ENCODE measurements around the gene CDK8.
A peak's percentile ranks its signal among the peaks of the same experiment; 100 is the strongest.
"Not testable (repeated sequence)": the region's sequence is repeated elsewhere in the genome, so short reads cannot be mapped to it uniquely, and the experiment has no call there.

Gene CDK8

GRCh38 chr13:26253787-26254582 is at the start of gene CDK8:
TSS of gene CDK8 (plus strand) at chr13:26254129. CDS start at chr13:26254642, 513 bp downstream.
- peak; percentile 94 for DNase-seq (ENCODE audit: low read depth, low spot score)

GRCh38 chr13:26208287-26208686 is 45.6 kb upstream of the CDK8 start:
- no peak for DNase-seq (ENCODE audit: low read depth, low spot score)

GRCh38 chr13:26213345-26213744 is 40.6 kb upstream of the CDK8 start:
- DNase-seq (ENCODE audit: low read depth, low spot score) = no peak

- DNase-seq (ENCODE audit: low read depth, low spot score) = no peak
These were observed 39.9 kb upstream of the CDK8 start for GRCh38 chr13:26213982-26214381.

- DNase-seq (ENCODE audit: low read depth, low spot score) = no peak
These were observed 37.9 kb upstream of the CDK8 start for GRCh38 chr13:26216042-26216441.

- no peak for DNase-seq (ENCODE audit: low read depth, low spot score)
These were observed 34.2 kb upstream of the CDK8 start for GRCh38 chr13:26219726-26220125.

GRCh38 chr13:26220575-26220974 is 33.4 kb upstream of the CDK8 start:
- DNase-seq (ENCODE audit: low read depth, low spot score) = no peak

GRCh38 chr13:26221399-26221720 is 32.6 kb upstream of the CDK8 start:
- DNase-seq (ENCODE audit: low read depth, low spot score) = no peak

GRCh38 chr13:26221721-26222519 is 32.0 kb upstream of the CDK8 start, which contains the start of gene RNF6:
TSS of gene RNF6 (minus strand) at chr13:26222314. CDS start at chr13:26219649, 2,665 bp downstream.
- peak; percentile 99 for DNase-seq (ENCODE audit: low read depth, low spot score)

GRCh38 chr13:26222520-26223046 is 31.3 kb upstream of the CDK8 start:
- no peak for DNase-seq (ENCODE audit: low read depth, low spot score)

- DNase-seq (ENCODE audit: low read depth, low spot score) = no peak
These were observed 27.9 kb upstream of the CDK8 start for GRCh38 chr13:26225896-26226617.

- no peak for DNase-seq (ENCODE audit: low read depth, low spot score)
These were observed 26.6 kb upstream of the CDK8 start for GRCh38 chr13:26227166-26227971.

- no peak for DNase-seq (ENCODE audit: low read depth, low spot score)
These were observed 25.8 kb upstream of the CDK8 start for GRCh38 chr13:26228096-26228495.

GRCh38 chr13:26229080-26229615 is 24.8 kb upstream of the CDK8 start:
- no peak for DNase-seq (ENCODE audit: low read depth, low spot score)

GRCh38 chr13:26230703-26231102 is 23.2 kb upstream of the CDK8 start:
- no peak for DNase-seq (ENCODE audit: low read depth, low spot score)

GRCh38 chr13:26236296-26236695 is 17.6 kb upstream of the CDK8 start:
- DNase-seq (ENCODE audit: low read depth, low spot score) = no peak

- no peak for DNase-seq (ENCODE audit: low read depth, low spot score)
These were observed 7.8 kb upstream of the CDK8 start for GRCh38 chr13:26246154-26246553.

- DNase-seq (ENCODE audit: low read depth, low spot score) = no peak
These were observed 6.9 kb upstream of the CDK8 start for GRCh38 chr13:26247011-26247410.

GRCh38 chr13:26247608-26248007 is 6.3 kb upstream of the CDK8 start:
- no peak for DNase-seq (ENCODE audit: low read depth, low spot score)

GRCh38 chr13:26249551-26249950 is 4.4 kb upstream of the CDK8 start:
- no peak for DNase-seq (ENCODE audit: low read depth, low spot score)

GRCh38 chr13:26252006-26252405 is 1.9 kb upstream of the CDK8 start:
- not testable (repeated sequence) for DNase-seq (ENCODE audit: low read depth, low spot score)
